ENCODE results near the gene DGKB.

Gene DGKB

DNA sequence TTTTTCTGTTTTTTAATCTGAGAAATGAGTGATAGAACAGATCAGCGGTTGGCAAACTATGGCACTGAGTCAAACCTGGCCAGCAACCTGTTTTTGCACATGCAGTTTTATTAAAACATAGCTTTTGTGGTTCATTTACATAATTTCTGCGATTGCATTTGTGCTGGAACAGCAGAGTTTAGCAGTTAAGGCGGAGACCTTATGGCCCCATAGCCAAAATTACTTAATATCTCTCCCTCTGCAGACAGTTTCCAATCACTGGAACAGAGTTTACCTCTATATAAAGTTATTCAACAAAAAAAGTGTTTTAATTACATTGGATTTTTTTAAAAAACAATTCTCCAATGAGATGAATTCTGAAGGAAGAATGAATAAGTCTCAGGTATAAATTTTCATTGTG, 212.1 kb downstream of the DGKB start:
- no peak for DNase-seq (ENCODE audit: low read depth in 2 of 3, low spot score in 2 of 3)

GRCh38 chr7:14690075-14690474, 212.5 kb downstream of the DGKB start:
- no peak for DNase-seq (ENCODE audit: low read depth in 2 of 3, low spot score in 2 of 3)

DNA sequence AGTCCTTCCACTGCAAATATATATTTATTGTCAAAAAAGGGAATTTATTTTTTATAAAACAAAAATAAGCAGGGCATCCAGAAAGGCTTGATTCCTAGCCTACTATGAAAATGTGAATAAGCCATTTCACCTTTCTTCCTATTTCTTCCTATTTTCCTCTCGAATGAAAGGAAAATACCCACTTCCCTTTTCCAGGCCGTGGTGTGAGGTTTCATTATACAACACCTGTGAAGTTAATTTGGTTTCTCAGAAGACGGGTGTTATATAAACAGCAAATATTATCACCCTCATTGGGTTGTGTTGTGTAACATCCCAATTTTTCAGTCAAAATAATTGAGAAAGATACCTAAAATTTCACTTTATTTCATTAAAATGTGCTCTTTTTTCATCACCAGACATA, 214.3 kb downstream of the DGKB start:
- DNase-seq (ENCODE audit: low read depth in 2 of 3, low spot score in 2 of 3) = no peak

DNA sequence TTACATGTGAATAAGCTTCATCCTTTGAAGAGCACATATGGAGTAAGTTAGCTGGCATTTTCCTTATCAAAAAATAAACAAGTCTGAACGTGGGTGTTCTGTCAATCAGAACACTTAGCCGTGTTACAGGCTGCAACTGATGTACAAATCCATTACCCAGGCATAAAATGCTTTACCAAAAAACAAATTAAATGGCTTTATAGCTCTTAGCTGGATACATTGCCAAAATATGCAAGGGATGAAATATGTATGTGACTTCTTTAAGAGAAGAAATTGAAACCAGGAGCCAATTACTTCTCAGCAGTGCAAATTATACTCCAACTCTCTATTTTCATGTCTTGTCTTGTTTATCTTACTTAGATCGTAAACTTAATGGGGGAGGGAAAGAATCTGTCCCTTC, 214.8 kb downstream of the DGKB start:
- no peak for DNase-seq (ENCODE audit: low read depth in 2 of 3, low spot score in 2 of 3)

- no peak for DNase-seq (ENCODE audit: low read depth in 2 of 3, low spot score in 2 of 3)
Measured at GRCh38 chr7:14687241-14687640, 215.3 kb downstream of the DGKB start.

GRCh38 chr7:14685167-14685566, 217.4 kb downstream of the DGKB start:
- no peak for DNase-seq (ENCODE audit: low read depth in 2 of 3, low spot score in 2 of 3)

DNA sequence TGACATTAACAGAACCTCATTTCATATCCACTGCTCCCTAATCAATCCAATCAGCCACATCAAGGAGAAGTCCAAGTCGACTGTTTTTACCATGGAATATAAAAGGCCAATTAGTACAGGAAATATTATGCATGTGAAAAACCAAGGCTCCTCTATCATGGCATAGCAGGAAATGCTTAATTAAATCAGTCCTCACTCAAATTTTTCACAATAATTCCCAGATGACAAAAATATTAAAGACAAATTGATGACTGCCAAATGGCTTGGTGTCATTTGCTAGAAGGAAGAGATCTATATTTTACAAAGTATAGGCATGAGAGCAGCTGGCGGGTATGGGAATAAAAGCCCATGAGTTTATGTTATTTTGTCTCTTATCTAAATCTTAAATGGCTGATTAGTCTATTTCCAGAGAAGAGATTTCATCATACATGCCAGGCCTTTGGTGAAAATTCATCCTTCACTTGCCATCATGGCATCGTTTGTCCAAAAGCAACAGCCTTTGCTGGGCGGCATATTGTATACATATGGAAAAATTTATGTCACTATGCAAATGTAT, 219.6 kb downstream of the DGKB start:
- no peak for DNase-seq (ENCODE audit: low read depth in 2 of 3, low spot score in 2 of 3)

DNA sequence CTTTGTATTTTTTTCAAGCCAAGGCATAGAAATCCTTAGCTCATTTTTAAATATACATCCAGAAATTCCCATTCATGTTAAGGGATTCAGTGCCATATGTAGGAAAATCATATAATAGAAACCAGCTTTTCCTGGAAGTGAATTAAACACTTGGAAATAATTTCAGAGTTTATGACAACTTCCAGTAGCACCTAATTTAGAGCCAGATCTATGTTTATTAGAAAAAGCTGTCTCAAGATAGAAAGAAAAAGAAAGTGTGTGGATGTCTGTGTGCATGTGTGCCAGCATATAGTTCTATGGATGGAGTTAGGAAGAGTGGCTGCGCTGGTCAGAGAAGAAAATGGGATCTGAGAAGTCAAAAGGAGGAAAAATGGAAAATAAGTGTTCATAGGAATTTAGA, 225.7 kb downstream of the DGKB start:
- DNase-seq (ENCODE audit: low read depth in 2 of 3, low spot score in 2 of 3) = no peak

GRCh38 chr7:14673202-14673601, 229.3 kb downstream of the DGKB start:
- no peak for DNase-seq (ENCODE audit: low read depth in 2 of 3, low spot score in 2 of 3)

DNA sequence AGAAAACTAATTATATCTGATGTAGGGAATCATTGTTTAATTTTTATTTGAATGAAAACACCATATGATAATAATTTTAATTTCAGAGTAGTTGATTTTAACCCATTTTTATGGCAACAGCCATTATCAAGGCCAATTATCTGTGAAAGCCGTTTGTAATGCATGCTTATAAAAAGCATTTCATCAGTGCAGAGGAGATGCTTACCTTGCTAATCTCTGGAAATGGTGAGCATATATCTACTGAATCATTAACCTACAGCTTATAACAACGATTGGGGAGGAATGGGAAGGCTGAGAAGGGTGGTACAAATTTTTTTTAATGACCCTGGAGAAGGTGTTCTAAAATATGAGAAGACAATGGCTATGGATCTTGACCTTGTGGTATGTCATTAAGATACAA, 235.6 kb downstream of the DGKB start:
- DNase-seq (ENCODE audit: low read depth in 2 of 3, low spot score in 2 of 3) = no peak

DNA sequence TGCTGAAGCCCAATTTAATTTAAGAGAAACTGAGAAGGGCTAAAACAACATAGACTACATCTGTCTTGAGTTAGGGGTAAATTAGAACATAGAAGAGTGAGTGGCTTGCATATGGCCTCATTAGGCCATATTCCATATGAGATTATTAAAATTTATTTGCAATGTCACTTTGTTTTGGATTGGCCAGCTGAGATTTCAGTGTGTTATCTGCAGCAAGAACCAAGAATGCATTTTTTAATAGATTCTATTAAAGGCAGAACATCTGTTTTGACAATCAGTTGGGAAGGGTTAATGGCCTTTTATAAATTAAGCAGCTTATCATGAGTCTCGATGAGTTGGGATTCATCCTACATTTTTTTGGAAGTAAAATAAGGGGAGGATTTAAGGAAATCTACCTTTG, 236.2 kb downstream of the DGKB start:
- DNase-seq (ENCODE audit: low read depth in 2 of 3, low spot score in 2 of 3) = no peak

DNA sequence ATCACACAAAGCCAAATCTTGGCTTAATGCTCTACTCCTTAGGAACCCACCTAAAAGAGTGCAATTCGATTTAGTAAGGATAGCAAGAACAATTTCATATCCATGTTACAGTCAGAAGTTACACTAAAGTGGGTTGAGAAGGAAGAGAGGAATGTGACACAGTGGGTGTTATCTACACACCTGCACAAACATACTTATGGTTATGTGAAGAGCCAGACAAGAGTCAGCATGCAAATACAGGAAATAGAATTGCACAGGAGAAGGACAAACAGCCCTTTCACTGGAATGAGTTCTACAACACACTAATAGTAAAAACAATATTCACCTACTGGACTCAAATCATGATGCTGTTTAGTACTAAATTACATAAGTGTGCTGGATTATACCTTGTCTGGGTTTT, 262.8 kb downstream of the DGKB start:
- no peak for DNase-seq (ENCODE audit: low read depth in 2 of 3, low spot score in 2 of 3)

DNA sequence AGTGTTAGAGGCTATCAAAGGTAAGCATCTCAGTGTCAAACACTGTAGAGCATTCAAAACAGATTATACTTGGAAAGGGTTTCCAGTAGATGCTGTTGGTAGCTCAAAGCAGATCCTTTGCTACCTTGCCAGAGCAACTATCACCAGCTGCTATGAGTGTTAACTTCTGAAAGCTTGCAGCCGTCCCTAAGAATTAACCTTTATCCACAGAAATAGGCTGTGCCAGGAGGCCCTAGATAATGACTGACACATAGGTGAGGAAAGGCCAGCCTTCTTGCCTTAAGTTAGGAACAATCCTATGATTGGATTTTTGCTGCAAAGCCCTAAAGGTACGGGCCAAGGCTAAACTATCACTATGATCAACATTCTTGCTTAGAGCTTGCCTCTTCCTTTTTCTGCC, 263.2 kb downstream of the DGKB start:
- DNase-seq (ENCODE audit: low read depth in 2 of 3, low spot score in 2 of 3) = no peak

DNA sequence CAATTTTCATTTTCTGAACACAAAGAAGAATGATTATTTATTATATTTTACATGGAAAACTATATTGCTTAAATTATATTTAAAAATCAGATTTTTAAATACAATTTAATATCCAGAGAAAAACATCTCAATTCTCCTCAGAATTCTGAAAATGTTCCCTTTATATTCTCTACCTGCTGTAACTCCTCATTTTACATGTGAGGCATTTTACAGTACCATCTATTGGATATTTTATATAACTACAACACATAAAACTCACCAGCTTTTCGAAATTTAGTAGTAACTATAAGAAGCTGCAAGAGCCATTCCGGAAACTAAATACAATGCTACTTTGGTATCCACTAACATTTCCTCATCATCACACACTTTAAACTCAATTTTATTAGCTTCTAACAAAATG, 264.6 kb downstream of the DGKB start:
- no peak for DNase-seq (ENCODE audit: low read depth in 2 of 3, low spot score in 2 of 3)

GRCh38 chr7:14635955-14636354, 266.6 kb downstream of the DGKB start:
- no peak for DNase-seq (ENCODE audit: low read depth in 2 of 3, low spot score in 2 of 3)

- no peak for DNase-seq (ENCODE audit: low read depth in 2 of 3, low spot score in 2 of 3)
Measured at GRCh38 chr7:14630048-14630447, 272.5 kb downstream of the DGKB start.

DNA sequence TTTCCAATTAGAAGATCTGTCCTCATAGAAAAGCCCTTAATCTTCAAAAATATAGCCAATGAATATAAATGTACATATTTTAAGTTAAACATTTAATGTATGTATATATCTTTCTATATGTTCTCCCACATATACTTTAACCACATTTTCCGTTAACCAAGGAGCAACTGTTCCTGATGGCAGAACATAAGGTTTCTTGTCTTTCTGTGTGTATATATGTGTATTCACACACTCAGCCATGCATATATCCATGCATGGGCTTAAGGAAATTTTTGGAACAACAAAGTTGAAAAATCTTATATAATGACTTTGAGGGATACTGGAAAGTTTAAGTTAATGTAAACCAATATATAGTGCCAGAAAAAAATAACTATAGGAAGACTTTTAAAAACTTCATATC, 274.0 kb downstream of the DGKB start:
- DNase-seq (ENCODE audit: low read depth in 2 of 3, low spot score in 2 of 3) = no peak

GRCh38 chr7:14626076-14626475, 276.5 kb downstream of the DGKB start:
- DNase-seq (ENCODE audit: low read depth in 2 of 3, low spot score in 2 of 3) = no peak

DNA sequence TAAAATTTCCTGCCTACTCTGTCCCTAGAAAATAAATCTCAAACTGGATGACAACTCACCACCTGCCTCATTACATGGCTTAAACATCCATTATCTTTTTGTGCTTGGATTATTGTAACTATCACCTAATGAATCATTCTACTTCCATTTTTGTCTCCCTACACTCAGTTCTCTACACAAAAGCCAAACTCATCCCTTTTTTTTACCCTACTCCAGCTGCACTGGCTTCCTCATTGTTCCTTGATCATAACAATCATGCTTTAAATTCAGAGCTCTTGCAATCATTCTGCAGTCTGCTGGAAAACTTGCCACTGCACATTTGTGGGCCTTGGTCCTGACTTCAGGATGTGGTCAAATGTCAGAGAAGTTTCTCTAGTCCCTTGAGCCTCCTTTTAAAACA, 280.0 kb downstream of the DGKB start:
- no peak for DNase-seq (ENCODE audit: low read depth in 2 of 3, low spot score in 2 of 3)

DNA sequence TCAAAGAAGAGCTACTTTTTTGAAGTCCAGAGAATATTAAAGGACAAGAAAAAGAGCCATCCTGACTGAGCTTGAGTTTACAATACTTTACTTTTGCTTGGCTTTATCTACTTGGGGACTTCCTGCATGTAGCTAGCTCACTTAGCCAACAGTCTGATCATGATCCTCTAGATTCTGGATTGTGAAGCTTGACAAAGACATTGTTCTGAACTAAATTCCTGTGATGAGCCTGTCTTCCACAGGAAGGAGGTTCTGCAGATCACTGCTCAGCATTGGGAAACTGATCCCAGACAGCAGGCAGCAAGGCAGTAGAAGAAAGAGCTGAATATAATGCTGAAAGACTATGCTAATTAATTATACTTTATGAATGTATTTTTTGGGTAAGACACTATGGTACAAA, 296.4 kb downstream of the DGKB start:
- no peak for DNase-seq (ENCODE audit: low read depth in 2 of 3, low spot score in 2 of 3)

DNA sequence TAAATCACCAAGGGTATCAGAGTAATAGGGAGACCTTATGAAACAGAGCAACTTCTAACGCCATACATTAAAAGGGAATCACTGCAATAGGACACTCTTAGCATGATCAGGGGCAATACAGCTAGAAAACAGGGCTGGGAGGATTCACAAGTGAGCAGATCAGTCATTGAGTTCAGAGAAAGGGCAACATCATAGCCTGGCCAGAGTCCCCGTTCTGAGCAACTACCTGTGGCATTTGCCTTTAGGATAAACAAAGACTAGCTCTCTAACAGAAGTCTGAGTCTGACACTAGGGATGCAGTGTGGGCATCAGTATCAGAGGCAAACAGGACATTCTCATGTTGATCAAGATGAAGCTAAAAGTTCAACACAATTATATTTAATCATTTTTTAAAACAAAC, 297.9 kb downstream of the DGKB start:
- DNase-seq (ENCODE audit: low read depth in 2 of 3, low spot score in 2 of 3) = no peak

DNA sequence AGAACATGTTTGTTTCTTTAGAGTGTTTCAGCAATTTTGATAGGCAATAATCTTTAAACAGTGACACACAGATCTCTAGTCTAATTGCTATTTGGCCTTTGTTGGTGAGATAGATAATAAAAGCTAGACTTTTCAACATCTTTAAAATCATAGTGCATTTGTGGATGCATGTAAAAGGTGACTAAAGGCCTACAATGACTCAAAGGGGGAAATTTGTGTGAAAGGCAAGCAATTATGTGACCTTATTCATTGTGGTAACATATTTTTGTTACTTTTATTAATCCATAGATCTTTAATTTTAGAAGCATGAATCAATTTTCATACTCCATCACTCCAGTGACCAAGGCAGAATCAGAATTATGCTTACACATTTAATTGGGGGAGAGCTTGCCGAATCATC, 299.7 kb downstream of the DGKB start:
- DNase-seq (ENCODE audit: low read depth in 2 of 3, low spot score in 2 of 3) = no peak

DNA sequence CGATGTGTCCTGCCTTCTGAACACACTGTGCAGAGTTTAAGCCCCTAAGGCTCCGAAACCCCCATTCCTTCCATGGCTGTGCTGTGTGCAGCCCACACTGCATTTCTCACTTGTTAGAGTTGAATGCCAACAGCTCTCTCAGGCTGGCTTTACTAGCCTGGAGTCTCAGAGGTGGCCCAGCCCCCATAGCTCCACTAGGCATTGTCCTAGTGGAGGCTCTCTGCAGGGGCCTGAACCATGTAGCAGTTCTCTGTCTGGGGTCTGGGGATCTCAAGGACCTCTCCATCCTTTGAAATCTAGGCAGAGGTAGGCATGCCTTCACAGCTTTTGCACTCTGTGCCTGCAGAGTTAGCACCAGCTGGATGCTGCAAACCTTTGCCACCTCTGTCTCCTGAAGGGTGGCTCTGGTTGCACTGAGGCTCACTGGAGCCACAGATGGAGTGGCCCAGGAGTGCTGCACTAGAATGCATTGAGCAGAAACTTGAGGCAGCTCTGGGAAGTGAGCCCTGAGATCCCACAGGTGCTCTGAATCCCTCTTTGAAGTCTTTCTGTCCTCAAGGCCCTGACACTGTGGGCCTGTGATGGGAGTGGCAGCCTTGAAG, 301.7 kb downstream of the DGKB start:
- DNase-seq (ENCODE audit: low read depth in 2 of 3, low spot score in 2 of 3) = no peak

GRCh38 chr7:14598978-14599377, 303.6 kb downstream of the DGKB start:
- DNase-seq (ENCODE audit: low read depth in 2 of 3, low spot score in 2 of 3) = no peak
